HG03025 (cell line): ENCODE results near the gene BMAL1.
"Not testable (repeated sequence)": the region's sequence is repeated elsewhere in the genome, so short reads cannot be mapped to it uniquely, and the experiment has no call there.

Source experiments
- ATAC-seq: cut with Tn5 transposase; IDR thresholded peaks from one replicate; pipeline ENCODE4 v1.9.1; 2021; ENCODE audit warnings: mild to moderate bottlenecking, moderate library complexity; ENCODE audit not compliant: unreplicated experiment, low FRiP score

Gene BMAL1

DNA sequence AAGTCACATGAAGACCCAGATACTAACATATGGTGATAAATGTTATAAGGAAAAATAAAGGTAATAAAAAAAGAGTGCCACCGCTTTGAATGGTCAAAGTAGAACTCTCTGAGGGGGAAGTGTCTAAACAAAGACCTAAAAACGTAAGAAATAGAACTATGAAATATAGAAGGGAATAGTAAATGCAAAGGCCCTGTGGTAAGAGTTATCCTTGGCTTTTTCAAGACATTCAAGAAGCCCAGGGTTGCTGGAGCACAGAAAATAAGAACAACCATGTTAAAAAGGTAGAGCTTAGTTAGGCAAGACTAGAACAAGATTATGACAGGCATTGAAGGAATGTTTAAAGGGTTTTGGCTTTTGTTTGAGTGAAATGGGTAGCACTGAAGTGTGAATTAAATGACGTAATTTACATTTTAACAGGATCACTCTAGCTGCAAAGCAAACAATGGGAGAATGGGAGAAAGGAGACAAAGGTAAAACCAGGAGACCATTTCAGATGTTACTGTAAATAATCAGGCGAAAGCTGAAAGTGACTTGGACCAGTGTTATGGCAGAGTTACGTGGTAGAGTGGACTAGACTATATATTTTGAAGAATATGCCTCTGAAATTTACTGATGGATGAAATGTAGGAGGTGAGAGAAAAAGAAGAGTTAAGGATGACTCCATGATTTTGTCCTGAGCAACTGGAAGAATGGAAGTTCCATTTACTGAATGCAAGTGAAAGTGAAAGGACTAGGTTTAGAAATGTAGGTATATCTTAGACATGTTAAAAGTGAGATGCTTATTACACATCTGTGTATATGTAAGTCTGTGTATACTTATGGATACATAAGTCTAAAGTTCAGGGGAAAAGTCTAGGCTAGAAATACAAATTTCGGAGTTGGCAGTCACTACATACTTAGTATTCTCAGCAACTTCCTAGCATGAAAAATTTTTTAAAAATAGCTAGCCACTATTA lies 156.9 kb downstream of the BMAL1 start:
- ATAC-seq = no peak

- ATAC-seq = not testable (repeated sequence)
Measured at GRCh38 chr11:13436836-13437235, 159.2 kb downstream of the BMAL1 start.
